B cell (primary cell): ENCODE results near the gene GCC2. TPM values are rescaled to one million over a fixed set of nuclear protein-coding genes. Genes with fewer than 3 reads are reported as not detected.

Source experiments
- ATAC-seq: fragments of 200-7000 bp; cut with Tn5 transposase; one replicate; pipeline ENCODE4 v1.10.0; 2021; ENCODE audit warnings: low read depth, mild to moderate bottlenecking, moderate number of reproducible peaks, moderate library complexity
- CTCF ChIA-PET: fragments of 350-600 bp; sonication (Branson Sonifier 250); formaldehyde crosslinking; loops from one replicate; lab custom pipeline; 2021; ENCODE audit warnings: antibody characterized with exemption, inconsistent platforms; lab: Charles Lee
- POLR2A ChIA-PET: fragments of 350-600 bp; sonication (Branson Sonifier 250); formaldehyde crosslinking; loops from one replicate; lab custom pipeline; 2021; ENCODE audit warnings: antibody characterized with exemption; lab: Charles Lee
- DNase-seq: peaks from one replicate; pipeline ENCODE4 v3.0.0; 2013
- H2AFZ ChIP-seq: 2 replicates; pipeline ENCODE4 v1.6.1; 2012; ENCODE audit warnings: mild to moderate bottlenecking, low read depth, low read length; ENCODE audit not compliant: insufficient read depth, poor library complexity, severe bottlenecking
- H3K27ac ChIP-seq, 2 donors: 1 replicate in 1 of 2; 2 replicates in 1 of 2; pipeline ENCODE4 v1.5.1; 2012 to 2013; ENCODE audit warnings: low read length in 2 of 2, mild to moderate bottlenecking in 2 of 2, moderate library complexity in 1 of 2
- H3K27me3 ChIP-seq, 4 experiments: fragments of 200-600 bp in 1 of 4; sonication (generic) in 1 of 4; replicated peaks in 1 of 4; 1 replicate in 2 of 4; 2 replicates in 2 of 4; pipeline versions ENCODE4 v1.6.1 to v1.7.0; 2013 to 2016; ENCODE audit warnings: low read length in 3 of 4, mild to moderate bottlenecking in 2 of 4, mixed read lengths in 1 of 4, moderate library complexity in 1 of 4; ENCODE audit not compliant: insufficient read depth in 4 of 4, control insufficient read depth in 3 of 4; ENCODE audit errors: control extremely low read depth in 1 of 4
- H3K36me3 ChIP-seq, 2 experiments: replicated peaks in 1 of 2; 1 replicate in 1 of 2; 2 replicates in 1 of 2; pipeline versions ENCODE4 v1.6.1 to v1.7.1; 2013; ENCODE audit warnings: low read length in 1 of 2; ENCODE audit not compliant: insufficient read depth in 2 of 2, control insufficient read depth in 1 of 2; ENCODE audit errors: control extremely low read depth in 1 of 2, extremely low read depth in 1 of 2
- H3K4me1 ChIP-seq, 2 donors: fragments of 200-600 bp in 1 of 2; sonication (generic) in 1 of 2; 1 replicate in 1 of 2; 2 replicates in 1 of 2; pipeline versions ENCODE4 v1.5.1 to v1.6.1; 2013 to 2017; ENCODE audit warnings: low read length in 2 of 2; ENCODE audit not compliant: control insufficient read depth in 2 of 2, insufficient read depth in 2 of 2
- H3K4me2 ChIP-seq: replicated peaks from 2 replicates; pipeline ENCODE3; 2012; ENCODE audit warnings: mild to moderate bottlenecking, low read depth, low read length; ENCODE audit not compliant: poor library complexity, severe bottlenecking
- H3K4me3 ChIP-seq, 5 experiments: fragments of 200-600 bp in 1 of 5; sonication (generic) in 1 of 5; 1 replicate in 3 of 5; 2 replicates in 2 of 5; pipeline versions ENCODE4 v1.5.1 to v1.7.0; 2011 to 2016; ENCODE audit warnings: low read length in 4 of 5, mild to moderate bottlenecking in 4 of 5, low read depth in 2 of 5, control low read depth in 1 of 5, moderate library complexity in 1 of 5; ENCODE audit not compliant: insufficient read depth in 1 of 5; ENCODE audit errors: control extremely low read depth in 1 of 5, extremely low read depth in 1 of 5
- H3K79me2 ChIP-seq: fragments of 200-600 bp; sonication (generic); one replicate; pipeline ENCODE4 v1.6.0; 2016; ENCODE audit warnings: low read length; ENCODE audit not compliant: control insufficient read depth, insufficient read depth
- H3K9ac ChIP-seq: fragments of 200-600 bp; sonication (generic); 2 replicates; pipeline ENCODE4 v1.6.1; 2017; ENCODE audit warnings: mild to moderate bottlenecking, low read length, moderate library complexity
- H3K9me3 ChIP-seq, 3 donors: one replicate each; pipeline versions ENCODE4 v1.6.1 to v1.7.1; 2013; ENCODE audit warnings: low read length in 2 of 3; ENCODE audit not compliant: control insufficient read depth in 2 of 3, insufficient read depth in 1 of 3; ENCODE audit errors: control extremely low read depth in 1 of 3
- H4K20me1 ChIP-seq: 2 replicates; pipeline ENCODE4 v1.6.0; 2012; ENCODE audit warnings: mild to moderate bottlenecking, low read length; ENCODE audit not compliant: insufficient read depth, control insufficient read depth, poor library complexity, severe bottlenecking
- H3K27ac Mint-ChIP-seq: one replicate; pipeline ENCODE4 v1.8.0; 2021; ENCODE audit warnings: mixed read lengths
- H3K27me3 Mint-ChIP-seq: one replicate; pipeline ENCODE4 v1.8.0; 2021; ENCODE audit warnings: mixed read lengths
- H3K4me1 Mint-ChIP-seq: one replicate; pipeline ENCODE4 v1.8.0; 2021; ENCODE audit warnings: mixed read lengths
- H3K4me3 Mint-ChIP-seq: one replicate; pipeline ENCODE4 v1.8.0; 2021; ENCODE audit warnings: mixed read lengths
- H3K9me3 Mint-ChIP-seq: one replicate; pipeline ENCODE4 v1.8.0; 2022; ENCODE audit warnings: mixed read lengths; ENCODE audit not compliant: insufficient read depth
- EZH2 ChIP-seq: IDR thresholded peaks from 2 replicates; pipeline ENCODE4 v1.6.1; 2012; ENCODE audit warnings: borderline replicate concordance, low read depth, mild to moderate bottlenecking, moderate library complexity, low read length; ENCODE audit not compliant: insufficient read depth, poor library complexity, severe bottlenecking
- WGBS: methylation state at CpG from one replicate; pipeline ENCODE4 v1.1.5; 2013; ENCODE audit warnings: missing lambda C conversion rate; ENCODE audit not compliant: insufficient coverage; 5-methylcytosine and 5-hydroxymethylcytosine counted together
- intact Hi-C: fragments of 100-400 bp; cut with micrococcal nuclease; formaldehyde crosslinking; loops from one replicate; pipeline ENCODE4 v1.10.0; 2022
- polyA plus RNA-seq: library from polyadenylated mRNA; depleted of rRNA; stranded (reverse); fragments of >200 nt; gene quantifications from 2 replicates; pipeline ENCODE4 v1.2.3, GENCODE V29; 2012
- total RNA-seq, 2 donors: library from RNA; stranded (reverse); fragments of 120-200 nt in 1 of 2; gene quantifications; 1 replicate in 1 of 2; 2 replicates in 1 of 2; pipeline versions ENCODE4 v1.2.3 to v1.2.4, GENCODE V29; 2013 to 2022
- TF ChIP-seq, protein P1 (sequence below): fragments of 200-600 bp; IDR thresholded peaks from one replicate; pipeline ENCODE4 v1.8.0; 2022; ENCODE audit warnings: antibody characterized with exemption, mild to moderate bottlenecking

The GCC2 gene
- total and polyA plus RNA-seq, 2 donors (not counting 1 experiment from before 2014, with no cell fraction given): 12.3 to 87.9 TPM

GRCh38 chr2:108412995-108413710, 35.9 kb upstream of the GCC2 start:
- H3K9me3 Mint-ChIP-seq: no peaks in the 10 kb centered on the region
- peaks cover 6% of the 10 kb centered on the region for H3K27me3 Mint-ChIP-seq
- CTCF ChIA-PET: interaction anchor here (1.0 kb wide), 1 partner anchor 223 kb away, joined by 3 read pairs; no protein-coding TSS in a partner anchor
- Histone ChIP-seq H4K20me1 (no peaks in the 10 kb centered on the region), H3K27ac (no peak overlapping the region), H3K9ac (no peak overlapping the region), H3K9me3 (no peaks in the 10 kb centered on the region), H3K27me3 (no peaks in the 10 kb centered on the region), H3K79me2 (no peaks in the 10 kb centered on the region), H2AFZ (no peak overlapping the region), H3K4me1 (no peaks in the 10 kb centered on the region), H3K4me2 (no peak overlapping the region), H3K36me3 (no peaks in the 10 kb centered on the region), H3K4me3 (no peak overlapping the region)
- no CpG with 5 or more reads among the region's 1 CpG for WGBS
- no peak overlapping the region for H3K27ac Mint-ChIP-seq
- no peaks in the 10 kb centered on the region for H3K4me1 Mint-ChIP-seq
- no peak overlapping the region for H3K4me3 Mint-ChIP-seq
- DNase-seq (no peak), ATAC-seq (no peak)
- TF ChIP-seq EZH2: no peak
- TF ChIP-seq, protein P1, sequence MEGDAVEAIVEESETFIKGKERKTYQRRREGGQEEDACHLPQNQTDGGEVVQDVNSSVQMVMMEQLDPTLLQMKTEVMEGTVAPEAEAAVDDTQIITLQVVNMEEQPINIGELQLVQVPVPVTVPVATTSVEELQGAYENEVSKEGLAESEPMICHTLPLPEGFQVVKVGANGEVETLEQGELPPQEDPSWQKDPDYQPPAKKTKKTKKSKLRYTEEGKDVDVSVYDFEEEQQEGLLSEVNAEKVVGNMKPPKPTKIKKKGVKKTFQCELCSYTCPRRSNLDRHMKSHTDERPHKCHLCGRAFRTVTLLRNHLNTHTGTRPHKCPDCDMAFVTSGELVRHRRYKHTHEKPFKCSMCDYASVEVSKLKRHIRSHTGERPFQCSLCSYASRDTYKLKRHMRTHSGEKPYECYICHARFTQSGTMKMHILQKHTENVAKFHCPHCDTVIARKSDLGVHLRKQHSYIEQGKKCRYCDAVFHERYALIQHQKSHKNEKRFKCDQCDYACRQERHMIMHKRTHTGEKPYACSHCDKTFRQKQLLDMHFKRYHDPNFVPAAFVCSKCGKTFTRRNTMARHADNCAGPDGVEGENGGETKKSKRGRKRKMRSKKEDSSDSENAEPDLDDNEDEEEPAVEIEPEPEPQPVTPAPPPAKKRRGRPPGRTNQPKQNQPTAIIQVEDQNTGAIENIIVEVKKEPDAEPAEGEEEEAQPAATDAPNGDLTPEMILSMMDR: no peak
- intact Hi-C loops: no loop called here
- POLR2A ChIA-PET: no interaction called here

GRCh38 chr2:108413711-108414095, 35.3 kb upstream of the GCC2 start:
- Histone ChIP-seq H3K9ac (no peak overlapping the region), H3K27me3 (no peaks in the 10 kb centered on the region), H3K4me2 (no peak overlapping the region), H3K4me3 (no peak overlapping the region), H3K27ac (no peak overlapping the region), H3K4me1 (no peaks in the 10 kb centered on the region), H2AFZ (no peak overlapping the region), H4K20me1 (no peaks in the 10 kb centered on the region), H3K79me2 (no peaks in the 10 kb centered on the region), H3K36me3 (no peaks in the 10 kb centered on the region), H3K9me3 (no peaks in the 10 kb centered on the region)
- ChIA-PET POLR2A (no interaction called here), CTCF (no interaction called here)
- H3K27me3 Mint-ChIP-seq: peaks cover 6% of the 10 kb centered on the region
- H3K9me3 Mint-ChIP-seq: no peaks in the 10 kb centered on the region
- H3K4me1 Mint-ChIP-seq: no peaks in the 10 kb centered on the region
- no peak for ATAC-seq
- no peak overlapping the region for H3K27ac Mint-ChIP-seq
- no peak overlapping the region for H3K4me3 Mint-ChIP-seq
- intact Hi-C loops: no loop called here
- TF ChIP-seq, protein P1: no peak
- no peak for TF ChIP-seq EZH2
- no CpG with 5 or more reads among the region's 1 CpG for WGBS
- DNase-seq: no peak
